Measurements from ENCODE around the gene PDE4D.

DNA sequence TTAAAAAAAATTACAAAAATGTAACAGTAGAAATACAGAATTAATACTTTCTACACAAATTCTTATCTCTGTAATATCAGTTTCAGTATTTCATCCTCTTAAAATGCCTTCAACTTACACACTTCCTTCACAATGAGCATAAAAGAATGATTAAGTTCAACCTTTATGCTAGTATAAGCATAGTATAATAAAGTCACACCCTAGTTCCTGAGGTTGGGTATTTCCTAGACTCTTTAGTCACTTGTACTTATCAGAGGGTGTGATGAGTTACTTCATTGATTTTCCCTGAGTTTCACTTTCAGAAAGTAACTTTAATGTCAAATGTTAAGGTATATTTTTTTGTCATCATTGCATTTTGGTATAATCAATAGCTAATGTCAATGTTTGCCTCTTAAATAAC lies 302.4 kb downstream of the PDE4D start:
- TF ChIP-seq, protein P1, sequence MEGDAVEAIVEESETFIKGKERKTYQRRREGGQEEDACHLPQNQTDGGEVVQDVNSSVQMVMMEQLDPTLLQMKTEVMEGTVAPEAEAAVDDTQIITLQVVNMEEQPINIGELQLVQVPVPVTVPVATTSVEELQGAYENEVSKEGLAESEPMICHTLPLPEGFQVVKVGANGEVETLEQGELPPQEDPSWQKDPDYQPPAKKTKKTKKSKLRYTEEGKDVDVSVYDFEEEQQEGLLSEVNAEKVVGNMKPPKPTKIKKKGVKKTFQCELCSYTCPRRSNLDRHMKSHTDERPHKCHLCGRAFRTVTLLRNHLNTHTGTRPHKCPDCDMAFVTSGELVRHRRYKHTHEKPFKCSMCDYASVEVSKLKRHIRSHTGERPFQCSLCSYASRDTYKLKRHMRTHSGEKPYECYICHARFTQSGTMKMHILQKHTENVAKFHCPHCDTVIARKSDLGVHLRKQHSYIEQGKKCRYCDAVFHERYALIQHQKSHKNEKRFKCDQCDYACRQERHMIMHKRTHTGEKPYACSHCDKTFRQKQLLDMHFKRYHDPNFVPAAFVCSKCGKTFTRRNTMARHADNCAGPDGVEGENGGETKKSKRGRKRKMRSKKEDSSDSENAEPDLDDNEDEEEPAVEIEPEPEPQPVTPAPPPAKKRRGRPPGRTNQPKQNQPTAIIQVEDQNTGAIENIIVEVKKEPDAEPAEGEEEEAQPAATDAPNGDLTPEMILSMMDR (IDR thresholded peaks at IDR 0.05; ENCODE audit: insufficient read depth, low read length), result no peak
- TF ChIP-seq, protein P2, sequence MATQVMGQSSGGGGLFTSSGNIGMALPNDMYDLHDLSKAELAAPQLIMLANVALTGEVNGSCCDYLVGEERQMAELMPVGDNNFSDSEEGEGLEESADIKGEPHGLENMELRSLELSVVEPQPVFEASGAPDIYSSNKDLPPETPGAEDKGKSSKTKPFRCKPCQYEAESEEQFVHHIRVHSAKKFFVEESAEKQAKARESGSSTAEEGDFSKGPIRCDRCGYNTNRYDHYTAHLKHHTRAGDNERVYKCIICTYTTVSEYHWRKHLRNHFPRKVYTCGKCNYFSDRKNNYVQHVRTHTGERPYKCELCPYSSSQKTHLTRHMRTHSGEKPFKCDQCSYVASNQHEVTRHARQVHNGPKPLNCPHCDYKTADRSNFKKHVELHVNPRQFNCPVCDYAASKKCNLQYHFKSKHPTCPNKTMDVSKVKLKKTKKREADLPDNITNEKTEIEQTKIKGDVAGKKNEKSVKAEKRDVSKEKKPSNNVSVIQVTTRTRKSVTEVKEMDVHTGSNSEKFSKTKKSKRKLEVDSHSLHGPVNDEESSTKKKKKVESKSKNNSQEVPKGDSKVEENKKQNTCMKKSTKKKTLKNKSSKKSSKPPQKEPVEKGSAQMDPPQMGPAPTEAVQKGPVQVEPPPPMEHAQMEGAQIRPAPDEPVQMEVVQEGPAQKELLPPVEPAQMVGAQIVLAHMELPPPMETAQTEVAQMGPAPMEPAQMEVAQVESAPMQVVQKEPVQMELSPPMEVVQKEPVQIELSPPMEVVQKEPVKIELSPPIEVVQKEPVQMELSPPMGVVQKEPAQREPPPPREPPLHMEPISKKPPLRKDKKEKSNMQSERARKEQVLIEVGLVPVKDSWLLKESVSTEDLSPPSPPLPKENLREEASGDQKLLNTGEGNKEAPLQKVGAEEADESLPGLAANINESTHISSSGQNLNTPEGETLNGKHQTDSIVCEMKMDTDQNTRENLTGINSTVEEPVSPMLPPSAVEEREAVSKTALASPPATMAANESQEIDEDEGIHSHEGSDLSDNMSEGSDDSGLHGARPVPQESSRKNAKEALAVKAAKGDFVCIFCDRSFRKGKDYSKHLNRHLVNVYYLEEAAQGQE (IDR thresholded peaks at IDR 0.05; ENCODE audit: insufficient replicate concordance, low read depth), result no peak
